Effector CD8-positive, alpha-beta T cell (primary cell): Measurements from ENCODE around the gene BCDIN3D.
A peak's percentile ranks its signal among the peaks of the same experiment; 100 is the strongest.
"Not testable (repeated sequence)": the region's sequence is repeated elsewhere in the genome, so short reads cannot be mapped to it uniquely, and the experiment has no call there.

Experiments used
- DNase-seq: peaks from one replicate; lab custom pipeline; 2025; lab: John Stamatoyannopoulos, UW

BCDIN3D gene

DNA sequence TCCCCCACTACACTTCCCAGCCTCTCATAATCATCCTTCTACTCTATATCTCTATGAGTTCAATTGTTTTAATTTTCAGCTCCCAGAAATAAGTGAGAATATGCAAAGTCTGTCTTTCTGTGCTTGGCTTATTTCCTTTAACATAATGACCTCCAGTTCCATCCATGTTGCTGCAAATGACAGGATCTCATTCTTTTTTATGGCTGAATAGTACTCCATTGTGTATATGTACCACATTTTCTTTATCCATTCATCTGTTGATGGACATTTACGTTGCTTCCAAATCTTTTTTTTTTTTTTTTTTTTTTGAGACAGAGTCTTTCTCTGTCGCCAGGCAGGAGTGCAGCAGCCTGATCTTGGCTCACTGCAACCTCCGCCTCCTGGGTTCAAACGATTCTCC, 13.0 kb upstream of the BCDIN3D start:
- DNase-seq = not testable (repeated sequence)

DNA sequence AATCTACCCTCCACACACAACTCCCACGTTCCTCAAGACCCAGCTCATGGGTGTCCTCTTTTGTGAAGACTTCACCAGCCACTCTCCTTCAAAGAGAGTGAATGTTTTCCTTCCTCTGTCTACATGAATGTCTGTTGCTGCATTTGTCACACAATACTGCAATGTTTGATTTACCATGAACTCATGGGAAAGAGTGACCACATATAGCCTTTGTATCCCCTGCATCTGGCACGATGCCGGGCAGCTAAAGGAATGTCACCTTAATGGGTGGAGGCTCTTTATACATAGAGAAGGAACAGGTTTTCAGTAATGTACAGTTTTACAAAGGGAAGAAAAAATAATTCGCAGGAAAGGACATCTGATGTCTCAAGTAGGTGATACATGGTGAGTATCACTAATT, 12.1 kb upstream of the BCDIN3D start:
- no peak for DNase-seq

DNA sequence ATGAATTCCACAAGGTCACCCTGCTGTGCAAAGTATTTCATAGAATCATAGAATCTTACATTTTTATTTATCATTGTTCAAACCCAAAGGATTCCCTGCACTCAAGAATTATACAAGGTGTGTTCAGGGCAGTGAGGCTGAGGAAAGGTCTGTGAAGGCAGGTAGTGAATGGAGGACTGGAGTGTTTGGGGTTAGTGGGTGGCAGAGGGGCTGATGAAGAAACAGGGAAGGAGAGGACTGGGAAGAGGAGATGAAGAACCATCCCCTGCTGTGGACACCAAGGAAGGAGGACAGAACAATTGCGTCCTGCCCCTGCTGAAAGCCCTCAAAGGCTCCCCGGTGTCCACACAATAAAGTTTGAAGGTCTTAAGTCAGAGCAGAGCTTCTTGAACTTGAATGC, 10.8 kb upstream of the BCDIN3D start:
- DNase-seq = no peak

DNA sequence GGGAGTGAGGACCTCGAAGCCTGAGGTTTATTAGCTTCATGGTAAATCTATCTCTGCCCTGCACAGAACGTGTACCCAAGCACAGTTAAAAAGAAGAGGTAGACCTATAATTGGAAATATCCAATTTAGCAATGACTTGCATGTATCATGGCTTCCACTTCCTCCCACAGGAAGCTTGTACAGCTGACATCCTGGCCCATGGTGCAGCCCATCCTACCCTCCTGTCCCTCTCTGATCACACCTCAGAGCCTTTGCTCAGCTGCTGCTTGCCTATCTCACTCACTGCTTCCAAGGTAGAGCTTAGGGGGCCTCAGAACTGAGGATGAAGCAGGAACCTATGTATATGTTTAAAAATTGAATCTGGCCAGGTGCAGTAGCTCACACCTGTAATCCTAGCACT, 4.3 kb upstream of the BCDIN3D start:
- DNase-seq = no peak

DNA sequence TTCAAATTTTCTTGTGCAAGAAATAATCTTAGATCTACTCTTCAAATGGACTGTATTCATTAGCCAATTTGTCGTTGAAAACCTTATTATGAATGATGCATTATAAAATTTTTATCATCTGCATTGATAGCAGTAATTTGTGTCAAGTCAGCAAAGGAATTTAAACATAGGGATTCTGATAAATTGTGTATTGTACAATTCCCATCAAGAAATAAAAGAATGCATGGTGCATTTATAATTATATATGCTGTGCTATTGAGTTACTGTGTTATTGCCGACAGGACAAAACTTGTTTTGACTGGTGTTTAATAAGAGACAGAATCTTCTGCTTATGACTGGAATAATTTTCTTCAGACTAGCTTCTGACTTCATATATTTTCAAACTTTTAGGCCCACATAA, 3.1 kb upstream of the BCDIN3D start:
- no peak for DNase-seq

DNA sequence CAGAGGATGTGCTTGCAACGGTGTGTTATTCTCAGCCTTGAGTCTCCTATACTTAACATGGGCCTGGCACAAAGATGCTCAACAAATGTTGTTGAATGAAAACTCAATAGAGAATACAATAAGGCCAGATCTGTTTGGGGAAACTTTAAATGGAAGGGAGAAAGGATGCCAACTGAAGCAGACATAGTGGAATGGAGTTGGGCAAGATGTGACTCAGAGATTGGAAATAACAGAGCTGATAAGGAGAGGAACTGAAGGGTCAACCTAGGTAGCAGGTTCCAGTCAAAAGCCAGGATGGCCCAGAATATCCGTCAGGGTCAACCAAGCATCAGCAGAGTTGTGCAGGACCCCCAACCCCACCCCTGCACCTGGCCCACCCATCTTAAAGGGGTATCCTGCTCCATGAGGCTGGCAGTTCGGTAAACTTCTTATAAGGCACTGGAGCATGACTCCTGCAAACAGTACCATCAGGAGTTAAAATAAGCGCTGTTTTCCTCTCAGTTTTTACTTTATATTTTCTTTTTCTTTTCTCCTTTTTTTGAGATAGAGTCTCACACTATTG, 1.1 kb upstream of the BCDIN3D start:
- no peak for DNase-seq

DNA sequence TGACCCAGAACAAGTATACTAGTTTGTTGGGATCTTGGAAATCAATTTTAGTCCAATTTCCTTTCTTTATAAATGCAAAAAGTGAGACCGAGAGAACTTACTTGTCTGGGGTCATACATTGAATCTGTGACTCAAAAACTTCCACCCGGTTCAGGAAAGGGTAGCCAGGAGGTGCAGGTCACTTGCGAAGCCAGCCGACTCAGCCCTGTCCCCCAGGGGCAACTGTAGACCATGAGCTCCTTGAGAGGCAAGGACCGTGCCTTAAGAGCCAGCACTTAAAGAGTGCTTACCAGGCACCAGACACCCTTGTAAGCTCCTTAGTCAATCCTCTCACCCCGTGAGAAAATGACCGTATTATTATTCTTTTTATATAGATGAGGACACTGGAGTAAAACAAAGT, 505 bp upstream of the BCDIN3D start:
- DNase-seq = no peak

DNA sequence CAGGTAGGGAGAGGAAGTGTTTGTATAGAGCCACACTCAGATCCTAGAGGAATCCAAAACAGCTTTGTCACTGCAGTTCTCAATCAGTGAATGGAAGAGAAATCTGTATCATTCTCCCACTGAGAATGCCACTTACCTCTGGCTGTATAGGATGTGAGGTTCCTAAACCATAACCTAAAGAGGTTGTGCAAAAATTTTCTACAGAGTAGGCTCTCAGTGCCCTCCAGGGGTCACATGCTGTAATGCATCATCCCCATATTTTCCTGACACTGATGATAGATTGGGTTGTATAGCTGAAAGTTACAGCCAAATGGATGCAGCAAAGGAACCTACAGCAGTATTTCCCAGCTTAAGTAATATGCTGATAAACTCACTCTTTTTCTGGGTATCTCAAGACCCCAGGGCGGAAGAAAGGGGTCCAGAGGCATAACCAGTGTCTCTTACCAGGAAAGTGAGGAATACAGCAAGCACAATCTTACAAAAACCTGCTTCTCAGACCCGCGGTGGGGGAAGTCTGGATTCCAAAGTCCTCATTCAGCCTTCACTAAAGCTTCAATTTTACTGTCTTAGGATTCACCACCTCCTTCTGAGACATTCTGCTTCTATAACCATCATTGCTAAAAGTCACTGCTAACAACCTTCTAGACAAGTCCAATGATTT, 3.8 kb downstream of the BCDIN3D start:
- DNase-seq = no peak

DNA sequence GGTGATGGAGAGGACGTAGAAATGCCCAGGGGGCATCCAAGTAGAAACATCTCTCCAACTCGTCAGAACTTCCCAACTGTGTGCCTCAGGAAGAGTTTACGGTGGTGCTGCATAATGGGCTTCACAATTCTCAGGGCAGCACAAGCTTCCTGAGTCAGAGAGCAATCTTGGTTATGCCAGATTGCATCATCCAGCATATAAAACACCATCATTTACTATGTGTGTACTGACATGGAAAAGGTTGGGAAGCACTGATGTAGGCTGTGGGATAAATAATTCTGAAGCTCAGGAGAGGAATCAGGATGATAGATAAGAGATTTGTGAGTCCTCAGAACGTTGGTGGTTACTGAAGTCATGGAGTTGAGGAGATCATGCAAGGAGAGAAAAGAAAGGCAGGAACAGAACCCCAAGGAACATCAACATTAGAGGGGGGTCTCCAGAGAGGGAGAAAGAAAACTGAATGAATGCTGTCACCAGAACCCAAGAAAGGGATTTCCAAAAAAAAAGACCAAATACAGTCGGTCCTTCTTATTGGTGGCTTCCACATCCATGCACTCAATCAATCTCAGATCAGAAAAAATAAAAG, 10.0 kb downstream of the BCDIN3D start:
- DNase-seq = no peak

DNA sequence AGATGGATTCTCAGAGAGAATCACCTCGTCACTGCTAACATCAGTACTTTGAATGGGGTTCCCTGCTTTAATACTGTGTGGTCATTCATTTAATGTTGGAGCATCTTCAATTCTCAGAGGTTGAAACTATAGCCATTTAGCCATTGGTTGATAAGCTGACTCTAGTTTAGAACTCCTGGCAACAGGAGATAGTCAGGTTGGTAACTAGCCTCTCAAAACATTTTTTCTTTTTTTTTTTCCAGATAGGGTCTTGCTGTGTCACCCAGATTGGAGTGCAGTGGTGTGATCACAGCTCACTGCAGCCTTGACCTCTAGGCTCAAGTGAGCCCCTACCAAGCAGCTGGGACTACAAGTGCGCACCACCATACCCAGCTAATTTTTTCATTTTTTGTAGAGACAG, 11.2 kb downstream of the BCDIN3D start:
- no peak for DNase-seq

DNA sequence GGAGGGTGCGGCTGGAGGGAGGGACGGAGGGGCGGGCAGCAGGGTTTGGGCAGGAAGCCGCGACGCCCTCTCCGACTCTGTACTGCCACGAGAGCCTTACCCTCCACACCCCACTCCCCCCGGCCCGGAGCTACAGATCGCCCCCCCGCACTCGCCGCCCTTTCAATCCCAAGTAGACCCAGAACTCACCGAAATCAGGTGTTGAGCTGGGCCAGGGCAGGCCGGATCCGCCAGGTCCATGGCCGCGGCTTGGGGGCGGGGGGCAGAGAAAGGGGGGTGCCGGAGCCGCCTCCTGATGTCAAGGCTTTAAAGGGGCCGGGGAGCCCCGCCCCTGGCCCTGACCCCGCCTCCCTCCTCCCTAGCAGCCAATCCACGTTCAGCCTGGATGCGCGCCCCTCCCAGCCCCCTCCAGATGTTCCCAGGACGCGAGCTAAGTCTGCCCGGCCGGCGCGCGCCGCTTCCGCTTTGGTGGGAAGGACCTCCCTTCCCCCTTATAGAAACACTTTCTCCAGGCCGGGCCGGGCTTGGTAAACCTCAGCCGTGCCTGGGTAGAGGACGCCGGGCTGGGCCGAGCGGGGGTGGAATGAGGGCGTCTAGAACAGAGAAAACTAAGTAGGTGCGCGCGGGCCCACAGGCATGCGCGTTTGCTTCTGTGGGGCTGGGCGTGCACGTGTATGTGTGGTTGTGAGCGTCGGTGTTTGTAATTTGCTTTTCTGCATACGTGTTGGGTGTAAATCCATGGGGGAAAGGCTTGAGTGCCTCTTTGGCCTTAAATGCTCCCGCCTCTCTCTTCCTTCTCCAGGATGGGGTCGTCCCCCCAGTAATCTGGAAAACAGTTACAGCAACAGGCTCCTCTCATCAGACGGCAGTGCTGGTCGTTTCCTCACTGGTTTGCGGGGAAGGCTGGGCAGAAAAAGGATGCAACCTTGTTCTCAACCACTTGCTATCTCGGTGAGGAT, 14.5 kb downstream of the BCDIN3D start, which contains the start of gene NCKAP5L:
Gene NCKAP5L, minus strand, starts transcription at position 281 of the 959 bp plus-strand sequence. CDS start 24,369 bp downstream, outside the sequence.
- DNase-seq = peak; percentile 92

DNA sequence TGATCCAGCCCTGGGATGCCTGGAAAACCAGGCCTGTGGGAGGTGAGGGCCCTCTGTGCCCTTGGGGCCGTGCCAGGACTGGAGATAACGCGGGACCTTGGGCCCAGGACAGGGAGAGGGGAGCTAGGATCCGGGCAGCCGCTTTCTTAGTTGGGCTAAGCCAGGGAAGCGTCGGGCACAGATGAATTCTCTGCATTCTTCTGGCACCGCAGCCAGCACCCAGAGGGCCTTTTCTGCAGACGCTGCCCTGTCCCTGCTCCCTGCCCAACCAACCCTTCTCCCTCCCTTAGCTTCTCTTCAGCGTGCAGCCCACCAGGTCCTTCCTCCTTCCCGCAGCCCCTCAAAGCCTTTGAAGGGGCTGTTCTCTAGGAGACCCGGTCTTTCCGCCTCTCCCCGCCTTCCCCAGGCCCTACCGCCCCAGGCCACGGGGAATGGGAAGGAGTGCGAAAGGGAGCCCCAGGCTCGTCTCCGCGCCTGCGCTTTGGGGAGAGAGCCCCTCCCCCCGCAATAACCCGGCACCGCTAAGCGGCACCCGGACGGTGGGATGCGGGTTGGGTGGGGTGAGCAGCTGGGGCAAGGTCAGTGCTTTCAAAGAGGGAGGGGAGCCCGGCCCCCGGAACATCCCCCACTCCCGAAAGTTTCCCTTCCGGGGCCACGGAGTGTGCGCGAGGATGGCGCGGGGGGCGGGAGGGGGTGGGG, 15.4 kb downstream of the BCDIN3D start:
- DNase-seq = peak; percentile 35

DNA sequence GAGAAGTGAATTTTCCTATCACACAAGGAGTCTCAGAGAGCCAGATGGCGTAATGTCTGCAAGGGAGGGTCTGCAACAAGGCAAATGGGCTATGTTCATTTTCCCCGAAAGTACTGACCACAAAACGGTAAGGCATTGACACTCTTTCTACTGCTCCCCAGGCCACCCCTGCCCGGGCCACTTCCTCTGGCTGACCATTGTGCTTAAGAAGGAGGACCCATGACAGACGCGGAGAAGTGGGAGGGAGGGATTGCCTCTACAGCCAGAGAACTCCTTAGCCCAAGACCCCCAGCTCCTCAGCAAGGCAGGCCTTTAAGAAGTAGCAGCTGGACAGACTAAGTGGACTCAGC, 15.9 kb downstream of the BCDIN3D start:
- no peak for DNase-seq

DNA sequence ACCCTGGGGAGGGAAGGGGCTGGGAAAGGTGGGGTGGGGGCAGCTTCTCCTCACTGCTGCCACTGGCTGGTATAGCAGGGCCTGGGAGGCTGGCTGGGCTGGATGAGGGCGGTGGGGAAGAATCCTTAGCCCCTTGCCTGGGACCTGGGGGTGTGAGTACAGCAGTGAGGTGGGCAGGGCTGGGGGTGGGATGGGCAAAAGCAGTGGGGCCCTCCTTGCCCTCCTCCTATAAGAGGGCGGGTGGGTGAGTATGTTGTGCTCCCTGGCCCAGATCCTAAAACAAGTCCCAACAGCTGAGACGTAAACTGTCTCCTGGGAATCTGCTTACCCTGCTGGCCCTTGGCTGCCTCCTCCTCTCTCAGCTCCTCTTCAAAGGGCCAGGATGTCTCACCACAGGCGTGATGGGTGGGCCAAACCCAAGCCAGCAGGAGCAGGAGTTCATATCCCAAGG, 16.9 kb downstream of the BCDIN3D start:
- DNase-seq = no peak

DNA sequence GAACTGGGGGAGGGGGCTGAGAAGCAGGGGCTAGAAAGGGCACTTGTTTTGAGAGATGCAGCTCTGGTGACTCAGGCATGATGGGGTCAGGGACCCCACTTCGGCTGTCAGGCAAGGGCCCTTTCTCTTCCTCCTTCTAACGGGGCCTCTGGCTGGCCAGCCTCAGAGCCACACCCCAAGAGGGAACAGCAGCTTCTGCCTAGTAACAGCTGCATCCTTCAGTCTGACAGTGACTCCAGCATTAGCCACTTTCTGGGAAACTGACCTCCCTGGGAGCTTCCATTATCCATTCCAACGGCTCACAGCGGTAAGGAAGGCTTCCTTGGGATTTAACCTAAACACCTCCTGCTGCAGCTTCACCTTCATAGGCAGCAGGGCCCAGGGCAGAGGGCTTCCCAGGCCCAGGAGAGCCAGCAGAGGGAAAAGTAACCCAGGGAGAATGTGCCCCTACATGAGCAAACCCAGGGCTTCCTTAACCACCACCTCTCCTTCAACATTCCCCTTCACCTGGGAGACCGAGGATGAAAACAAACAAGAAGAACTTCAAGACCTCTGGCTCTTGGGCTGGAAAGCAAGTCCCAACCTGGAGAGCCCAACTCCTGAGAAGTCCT, 17.4 kb downstream of the BCDIN3D start:
- no peak for DNase-seq

DNA sequence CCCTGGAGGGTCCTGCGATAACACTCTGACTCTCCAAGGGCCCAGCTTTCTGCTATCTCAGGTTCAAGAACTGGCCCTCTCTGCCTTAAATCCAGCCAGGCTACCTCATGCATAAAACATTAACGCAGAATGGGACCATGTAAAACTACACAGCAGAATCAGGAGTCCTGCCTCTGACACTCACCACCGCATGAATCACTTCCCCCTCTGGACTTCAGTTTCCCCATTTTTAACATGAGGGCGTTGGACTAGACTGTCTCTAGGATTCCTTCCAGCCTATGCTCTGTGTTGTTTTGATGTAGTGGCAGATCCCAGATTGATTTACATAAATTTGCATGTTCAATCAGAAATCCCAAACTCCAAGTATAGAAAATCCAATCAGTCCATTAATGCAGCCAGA, 18.0 kb downstream of the BCDIN3D start:
- DNase-seq = no peak

DNA sequence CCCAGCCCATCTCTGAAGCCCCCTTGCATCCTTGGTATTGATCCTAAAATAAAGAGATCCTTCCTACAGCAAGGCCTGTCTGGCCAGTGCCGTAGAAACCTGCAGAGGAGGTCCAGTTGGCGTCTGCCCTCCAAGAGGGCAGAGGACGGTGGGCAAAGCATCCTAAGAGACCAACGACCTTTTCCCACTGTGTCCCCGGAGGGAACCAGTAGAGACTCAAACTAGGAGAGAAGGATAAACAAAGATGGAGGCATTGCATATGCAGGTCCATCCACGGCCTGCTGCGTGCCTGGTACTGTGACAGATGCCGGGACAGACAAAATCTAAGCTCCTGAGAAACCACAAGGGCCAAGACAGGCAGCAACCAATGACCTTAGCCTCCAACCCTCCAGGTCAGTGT, 18.5 kb downstream of the BCDIN3D start:
- no peak for DNase-seq

DNA sequence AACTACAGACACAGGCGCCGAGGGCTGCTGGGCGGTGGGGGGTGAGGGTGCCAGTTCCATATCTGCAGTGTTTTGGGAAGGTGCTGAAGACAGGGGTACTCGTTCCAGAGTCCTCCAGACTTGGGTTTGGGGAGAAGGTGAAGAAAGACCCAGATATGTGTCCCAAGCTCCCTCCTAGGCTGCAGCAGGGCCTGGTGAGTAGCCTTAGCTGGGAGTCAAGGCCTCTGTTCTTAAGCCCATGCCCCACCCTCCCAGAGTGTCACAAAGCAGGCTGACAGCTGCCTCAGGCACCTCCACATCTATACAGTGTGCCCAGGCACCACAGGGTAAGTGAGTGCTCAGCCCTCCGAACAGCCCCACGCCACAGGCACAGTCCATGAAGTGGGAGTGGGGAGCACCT, 19.0 kb downstream of the BCDIN3D start:
- DNase-seq = no peak

DNA sequence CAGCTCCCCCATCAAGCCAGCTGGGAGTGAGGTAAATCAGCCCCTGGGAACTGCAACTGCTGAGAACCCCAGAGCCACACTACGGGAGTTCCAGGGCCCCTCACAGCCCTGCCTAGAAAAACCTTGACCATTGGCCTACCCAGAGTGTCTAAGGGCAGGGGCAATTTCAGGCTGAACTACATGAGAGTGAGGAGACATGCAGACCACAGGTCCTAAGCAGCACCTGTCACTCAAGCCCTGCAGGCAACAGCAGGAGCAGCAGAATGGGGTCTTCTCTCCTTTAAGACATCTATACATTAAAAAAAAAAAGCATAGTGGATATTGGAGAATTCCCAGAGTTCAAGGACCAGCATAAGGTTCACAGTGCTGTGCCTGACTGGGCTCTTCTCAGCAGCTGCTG, 19.6 kb downstream of the BCDIN3D start:
- no peak for DNase-seq

DNA sequence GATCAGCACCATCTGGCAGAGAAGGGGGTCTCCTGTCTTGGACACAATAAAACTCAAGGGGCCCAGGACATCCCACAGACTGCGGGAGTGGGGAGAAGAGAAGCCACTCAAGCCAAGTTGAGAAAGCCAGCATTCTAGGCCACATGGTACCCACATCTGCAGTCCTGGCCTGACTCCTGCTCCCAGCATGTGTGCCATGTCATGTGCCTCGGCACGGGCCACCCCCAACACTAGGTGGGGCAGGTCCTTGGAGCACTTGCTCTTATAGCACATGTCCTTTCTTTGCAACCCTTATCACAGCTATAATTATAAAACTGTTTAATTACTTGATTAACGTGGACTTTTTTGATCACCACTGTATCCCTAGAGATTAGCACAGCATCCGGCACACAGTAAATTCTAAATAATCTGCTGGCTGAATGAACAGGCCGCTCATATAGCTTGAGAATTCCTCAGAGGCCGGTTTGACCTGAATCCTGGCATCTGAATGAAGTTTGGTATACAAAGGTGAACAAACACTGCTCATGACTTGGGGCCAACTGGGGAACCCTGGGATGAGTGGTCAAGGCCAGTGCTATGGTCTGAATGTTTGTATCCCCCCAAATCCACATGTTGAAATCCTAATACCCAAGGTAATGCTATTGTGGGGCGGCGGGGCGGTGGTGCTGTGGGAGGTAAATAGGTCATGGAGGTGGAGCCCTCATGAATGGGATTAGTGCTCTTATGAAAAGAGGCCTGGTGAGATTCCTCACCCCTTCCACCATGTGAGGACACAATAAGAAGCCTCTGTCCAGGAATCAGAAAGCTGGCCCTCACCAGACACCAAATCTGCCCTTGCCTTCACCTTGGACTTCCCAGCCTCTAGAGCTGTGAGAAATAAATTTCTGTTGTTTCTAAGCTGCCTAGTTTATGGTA, 21.3 kb downstream of the BCDIN3D start:
- DNase-seq = no peak
